Skin epidermis (tissue), 12 donors: ENCODE results near the gene CFAP299.
"Not testable (repeated sequence)": the region's sequence is repeated elsewhere in the genome, so short reads cannot be mapped to it uniquely, and the experiment has no call there.

ENCODE experiments used
- H3K27ac ChIP-seq, 21 experiments: fragments of 200-600 bp; sonication (generic) in 11 of 21; one replicate each; pipeline ENCODE4 v1.5.0; 2020; ENCODE audit warnings: mild to moderate bottlenecking in 3 of 21, inconsistent platforms in 2 of 21, moderate library complexity in 2 of 21
- H3K4me3 ChIP-seq, 7 experiments: fragments of 200-600 bp; sonication (generic) in 2 of 7; one replicate each; pipeline ENCODE4 v1.5.0; 2020; ENCODE audit warnings: inconsistent platforms in 2 of 7, mild to moderate bottlenecking in 2 of 7, moderate library complexity in 1 of 7

The CFAP299 gene

DNA sequence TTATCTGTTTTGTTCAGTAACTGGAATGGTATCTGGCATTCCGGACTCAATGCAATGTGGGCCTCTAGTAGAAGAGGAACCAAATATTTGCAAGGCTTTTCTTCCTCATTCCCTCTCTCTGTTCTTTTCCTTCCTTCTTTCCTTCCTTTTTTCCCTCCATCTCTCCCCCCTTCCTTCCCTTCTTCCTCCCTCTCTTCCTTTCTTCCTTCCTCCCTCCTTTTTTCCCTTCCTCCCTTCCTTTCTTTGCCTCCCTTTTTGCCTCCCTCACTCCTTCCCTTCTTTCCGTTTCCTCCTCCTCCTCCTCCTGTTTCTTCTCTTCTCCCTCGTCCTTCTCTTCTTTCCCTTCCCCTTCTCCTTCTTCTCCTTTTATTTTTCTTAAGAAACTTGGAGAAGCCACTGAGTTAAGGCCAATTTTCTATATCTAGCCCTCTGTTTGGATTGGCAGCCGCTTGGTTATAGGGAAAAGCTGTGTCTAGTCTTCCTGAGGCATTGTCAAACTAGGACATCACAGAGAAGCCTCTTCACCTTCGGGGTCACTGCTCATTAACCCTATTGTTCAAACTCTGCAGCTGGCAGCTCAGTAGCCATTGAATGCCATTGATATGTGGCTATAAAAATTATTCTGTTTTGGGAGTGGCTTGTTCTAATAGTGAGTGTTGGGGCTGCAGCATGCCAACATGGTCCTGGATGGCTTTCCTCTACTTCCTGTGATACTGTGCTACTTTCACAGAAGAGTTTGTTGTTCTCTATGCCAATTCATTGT is 95.9 kb downstream of the CFAP299 start:
- H3K4me3 ChIP-seq: no peak overlapping the region
- H3K27ac ChIP-seq: no peak overlapping the region

DNA sequence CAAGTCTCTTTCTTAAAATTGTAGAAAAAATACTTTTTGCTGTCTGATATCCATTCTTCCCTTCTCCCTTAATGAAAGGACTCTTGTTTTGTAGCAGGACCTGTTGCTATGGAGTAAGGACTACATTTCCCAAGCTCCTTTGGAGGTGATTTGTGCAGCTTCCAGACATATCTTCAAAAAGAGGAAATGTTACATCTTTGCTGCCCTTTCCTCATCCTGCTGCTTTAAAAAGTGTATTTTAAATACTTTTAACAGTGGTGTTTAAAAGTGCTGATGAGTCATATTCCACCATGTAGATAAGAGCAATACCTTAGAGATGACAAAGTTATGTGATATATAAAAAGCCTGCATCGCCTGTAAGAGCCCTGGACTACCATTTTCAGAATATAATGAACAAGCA is 98.7 kb downstream of the CFAP299 start:
- Histone ChIP-seq H3K27ac (no peak overlapping the region), H3K4me3 (no peak overlapping the region)

DNA sequence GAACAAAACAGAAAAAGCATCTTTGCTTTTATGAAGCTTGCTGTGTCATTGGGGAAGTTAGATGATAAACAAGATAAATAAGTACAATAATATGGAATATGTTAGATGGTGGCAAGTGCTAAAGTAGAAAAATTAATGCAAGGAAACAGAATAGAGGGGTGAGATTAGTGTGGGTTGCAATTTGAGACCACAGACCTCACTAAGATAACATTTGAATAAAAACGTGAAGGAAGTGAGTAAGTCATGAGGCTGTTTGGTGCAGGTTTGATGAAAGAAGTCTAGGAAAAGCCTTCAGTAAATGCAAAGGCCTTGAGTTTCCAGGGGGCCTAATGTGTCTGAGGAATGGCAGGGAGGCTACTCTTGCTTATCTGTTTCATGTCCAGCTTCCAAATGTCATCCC is 102.5 kb downstream of the CFAP299 start:
- Histone ChIP-seq H3K4me3 (no peak overlapping the region), H3K27ac (no peak overlapping the region)

DNA sequence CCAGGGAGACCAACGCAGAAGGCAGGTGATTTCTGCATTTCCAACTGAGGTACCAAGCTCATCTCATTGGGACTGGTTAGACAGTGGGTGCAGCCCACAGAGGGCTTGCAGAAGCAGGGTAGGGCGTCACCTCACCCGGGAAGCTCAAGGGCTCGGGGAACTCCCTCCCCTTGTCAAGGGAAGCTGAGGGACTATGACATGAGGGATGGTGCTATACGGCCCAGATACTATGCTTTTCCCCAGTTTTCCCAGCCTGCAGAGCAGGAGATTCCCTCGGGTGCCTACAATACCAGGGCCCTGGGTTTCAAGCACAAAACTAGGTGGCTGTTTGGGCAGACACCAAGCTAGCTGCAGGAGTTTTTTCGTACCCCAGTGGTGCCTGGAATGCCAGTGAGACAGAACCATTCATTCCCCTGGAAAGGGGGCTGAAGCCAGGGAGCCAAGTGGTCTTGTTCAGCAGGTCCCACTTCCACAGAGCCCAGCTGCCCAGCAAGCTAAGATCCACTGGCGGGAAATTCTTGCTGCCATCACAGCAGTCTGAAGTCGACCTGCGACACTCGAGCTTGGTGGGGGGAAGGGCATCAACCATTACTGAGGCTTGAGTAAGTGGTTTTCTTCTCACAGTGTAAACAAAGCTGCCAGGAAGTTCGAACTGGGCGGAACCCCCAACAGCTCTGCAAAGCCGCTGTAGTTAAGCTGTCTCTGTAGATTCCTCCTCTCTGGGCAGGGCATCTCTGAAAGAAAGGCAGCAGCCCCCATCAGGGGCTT is 103.9 kb downstream of the CFAP299 start:
- H3K27ac ChIP-seq: peak overlapping the region in 3 of 21 experiments; percentile 26 to 64 (median 39)
- not testable (repeated sequence) for H3K4me3 ChIP-seq

DNA sequence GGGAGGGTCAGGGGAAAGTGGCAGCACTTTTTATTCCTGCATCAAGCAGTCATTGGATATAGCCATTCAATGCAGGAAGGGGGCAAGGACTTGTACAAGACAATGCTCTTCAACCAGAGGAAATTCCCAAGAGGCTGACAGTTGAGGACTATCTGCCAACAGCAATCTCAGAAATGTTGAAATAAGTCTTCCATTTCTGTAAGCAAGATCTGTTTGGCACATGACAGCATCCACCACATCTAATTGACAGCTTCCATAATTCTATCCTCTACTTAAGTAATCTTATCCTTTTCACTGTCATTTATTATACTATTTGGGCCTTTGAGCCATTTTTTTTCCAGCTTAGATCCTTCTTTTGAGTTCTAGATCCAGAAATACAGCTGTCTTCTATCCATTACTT is 110.7 kb downstream of the CFAP299 start:
- H3K4me3 ChIP-seq: no peak overlapping the region
- no peak overlapping the region for H3K27ac ChIP-seq

DNA sequence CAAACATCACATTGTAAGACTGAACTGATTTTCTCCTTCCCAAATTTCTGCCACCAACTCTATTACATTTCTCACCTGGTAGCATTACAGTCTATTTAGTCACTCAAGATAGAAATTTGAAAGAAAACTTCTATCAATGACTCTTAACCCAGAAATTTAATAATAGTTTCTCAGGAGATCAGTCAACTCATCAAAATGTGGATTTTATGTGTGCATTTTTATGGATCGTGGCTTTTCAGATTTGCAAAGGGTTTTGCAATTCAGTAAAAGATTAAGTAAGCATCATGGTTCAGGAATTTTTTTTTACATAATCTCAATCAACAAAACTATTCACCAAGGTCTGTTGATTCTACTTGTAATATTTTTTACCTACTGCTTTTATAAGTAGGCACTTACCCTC is 111.1 kb downstream of the CFAP299 start:
- Histone ChIP-seq H3K4me3 (no peak overlapping the region), H3K27ac (no peak overlapping the region)

DNA sequence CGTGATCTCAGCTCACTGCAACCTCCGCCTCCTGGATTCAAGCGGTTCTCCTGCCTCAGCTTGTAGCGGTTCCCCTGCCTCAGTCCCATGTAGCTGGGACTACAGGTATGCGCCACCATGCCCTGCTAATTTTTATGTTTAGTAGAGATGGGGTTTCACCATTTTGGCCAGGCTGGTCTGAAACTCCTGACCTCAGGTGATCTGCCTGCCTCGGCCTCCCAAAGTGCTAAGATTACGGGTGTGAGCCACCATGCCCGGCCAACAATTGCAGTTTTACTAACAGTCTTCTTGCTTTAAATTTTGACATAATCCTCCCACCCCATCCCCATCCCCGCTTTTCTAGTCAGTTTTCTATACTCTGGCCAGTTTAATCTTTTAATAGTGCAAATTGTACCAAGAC is 112.0 kb downstream of the CFAP299 start:
- no peak overlapping the region for H3K4me3 ChIP-seq

DNA sequence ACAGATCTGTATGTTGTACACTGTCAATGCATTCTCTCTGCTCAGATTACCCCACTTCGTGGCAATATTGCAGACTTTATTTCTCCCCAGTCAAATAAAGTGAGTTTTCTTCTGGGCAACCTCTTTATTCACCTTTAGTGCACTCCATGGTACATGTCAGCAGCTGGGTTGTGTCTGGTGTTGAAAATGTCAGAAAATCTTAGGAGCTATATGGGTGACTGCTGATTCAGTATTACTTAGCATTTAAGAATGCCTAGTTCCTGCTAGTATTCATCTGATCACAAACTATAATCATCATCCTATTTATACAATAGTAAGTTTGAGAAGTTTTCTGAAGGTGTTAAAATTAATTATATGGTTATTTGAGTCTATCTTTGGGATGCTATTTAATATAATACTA is 112.5 kb downstream of the CFAP299 start:
- no peak overlapping the region for H3K27ac ChIP-seq
- no peak overlapping the region for H3K4me3 ChIP-seq

More for the DNA sequence above, 112.0 kb downstream of the CFAP299 start:
- H3K27ac ChIP-seq: no peak overlapping the region

DNA sequence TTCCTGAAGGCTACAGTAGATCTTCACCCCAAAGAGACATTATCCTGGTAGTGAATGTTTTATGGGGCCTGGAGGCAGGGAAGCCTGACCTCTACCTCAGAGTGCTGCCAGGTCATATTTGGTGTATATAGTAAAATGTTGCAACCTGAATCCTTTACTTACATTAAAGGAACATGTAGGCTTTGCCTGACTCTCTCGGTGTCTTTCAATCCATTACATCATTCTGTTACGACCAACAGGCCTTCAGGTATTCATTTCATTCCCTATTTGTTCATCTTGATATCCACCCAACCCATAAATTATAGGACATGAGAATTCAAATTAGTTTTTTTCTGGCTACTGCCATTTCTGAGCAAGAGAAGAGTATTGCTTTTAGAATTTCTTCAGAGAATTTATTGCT is 116.5 kb downstream of the CFAP299 start:
- no peak overlapping the region for H3K27ac ChIP-seq
- H3K4me3 ChIP-seq: no peak overlapping the region

DNA sequence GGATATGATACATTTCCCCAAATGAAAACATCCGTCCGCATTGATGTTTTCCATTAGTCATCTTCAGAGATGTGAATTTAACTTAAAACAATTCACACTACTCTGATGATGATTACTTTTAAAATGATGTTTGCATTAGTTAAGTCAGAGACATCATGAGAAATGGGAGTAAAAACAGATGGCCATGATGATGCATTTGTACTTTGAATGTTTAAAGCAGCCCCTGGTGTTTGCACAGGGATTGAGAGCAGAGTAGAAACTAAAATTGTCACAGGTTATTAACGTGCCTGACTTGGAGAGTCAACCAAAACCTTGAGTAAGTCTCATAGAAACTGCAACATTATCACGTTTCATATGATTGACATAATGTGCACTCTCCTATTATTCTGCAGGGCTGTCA is 117.2 kb downstream of the CFAP299 start:
- Histone ChIP-seq H3K27ac (no peak overlapping the region), H3K4me3 (no peak overlapping the region)

DNA sequence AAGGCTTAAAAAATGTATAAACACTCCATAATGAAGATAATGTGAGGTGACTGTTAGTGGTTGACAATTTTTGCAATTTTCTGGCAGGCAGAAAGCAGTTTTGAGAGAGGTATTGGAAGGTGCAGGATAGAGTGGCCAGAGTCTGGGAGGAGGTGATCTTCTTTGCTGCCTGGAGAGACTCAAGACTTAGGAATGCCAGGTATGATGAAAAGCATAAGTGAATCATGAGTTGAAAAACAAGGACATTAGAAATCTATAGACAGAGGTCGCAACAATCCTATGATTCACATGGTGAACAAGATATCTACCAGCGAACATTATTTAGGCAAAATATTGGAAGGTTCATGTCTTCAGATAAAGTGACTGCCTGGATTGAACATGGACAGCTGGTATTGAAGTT is 118.5 kb downstream of the CFAP299 start:
- H3K4me3 ChIP-seq: no peak overlapping the region
- no peak overlapping the region for H3K27ac ChIP-seq

DNA sequence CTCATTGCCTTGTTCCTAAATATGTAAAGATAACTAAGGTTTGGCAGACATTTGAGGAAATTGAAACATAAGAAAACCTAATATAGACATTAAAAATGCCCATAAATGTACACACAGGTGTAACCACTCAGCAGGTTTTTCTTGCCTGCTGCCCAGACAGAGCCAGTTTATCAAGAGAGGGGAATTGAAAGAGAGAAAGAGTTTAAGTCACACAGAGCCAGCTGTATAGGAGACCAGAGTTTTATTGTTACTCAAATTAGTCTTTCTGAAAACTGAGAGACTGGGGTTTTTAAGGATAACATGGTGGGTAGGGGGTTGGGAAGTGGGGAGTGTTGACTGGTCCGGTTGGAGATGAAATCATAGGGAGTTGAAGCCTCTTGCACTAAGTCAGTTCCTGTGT is 119.0 kb downstream of the CFAP299 start:
- Histone ChIP-seq H3K27ac (no peak overlapping the region), H3K4me3 (no peak overlapping the region)

DNA sequence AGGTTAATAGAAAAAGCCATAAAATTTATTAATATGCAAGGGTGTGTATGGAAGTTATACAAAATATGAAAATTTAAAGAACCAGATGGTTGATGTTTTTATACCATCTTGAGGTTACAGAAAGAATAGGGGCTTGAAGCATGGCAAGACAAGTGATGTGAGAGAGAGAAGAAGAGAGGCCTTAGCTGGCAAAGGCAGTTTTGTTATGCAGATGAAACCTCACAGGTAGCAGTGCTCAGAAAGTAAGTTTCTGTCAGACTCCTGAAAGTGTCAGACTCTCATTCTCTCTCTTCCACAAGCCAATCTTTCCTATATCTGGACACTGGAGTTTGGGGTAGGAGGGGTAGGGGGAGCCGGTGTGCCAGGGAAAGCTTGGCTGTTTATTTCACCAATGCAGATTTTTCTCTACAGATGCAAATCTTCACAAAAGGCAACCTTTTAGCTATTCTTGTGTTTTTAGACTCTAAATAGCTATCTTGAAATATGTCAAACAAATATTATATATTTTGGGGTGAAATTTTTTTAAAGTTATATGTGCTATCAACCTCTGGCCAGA is 124.5 kb downstream of the CFAP299 start:
- Histone ChIP-seq H3K27ac (no peak overlapping the region), H3K4me3 (no peak overlapping the region)

DNA sequence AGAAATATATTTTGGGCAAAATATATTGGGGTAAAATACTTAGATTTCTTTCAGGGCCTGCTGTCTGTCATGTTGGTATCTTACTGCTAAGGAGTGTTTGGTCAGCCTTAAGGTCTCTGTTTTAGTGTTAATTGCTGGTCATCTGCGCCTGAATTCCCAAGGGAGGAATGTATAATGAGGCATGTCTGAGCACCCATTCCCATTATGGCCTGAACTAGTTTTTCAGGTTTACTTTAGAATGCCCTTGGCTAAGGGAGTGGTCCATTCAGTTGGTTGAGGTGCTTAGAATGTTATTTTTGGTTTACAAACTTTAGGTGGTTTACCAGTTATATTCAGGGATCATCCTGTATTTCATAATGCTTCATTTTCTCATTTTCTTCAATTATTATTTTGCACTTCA is 125.9 kb downstream of the CFAP299 start:
- Histone ChIP-seq H3K4me3 (no peak overlapping the region), H3K27ac (no peak overlapping the region)

DNA sequence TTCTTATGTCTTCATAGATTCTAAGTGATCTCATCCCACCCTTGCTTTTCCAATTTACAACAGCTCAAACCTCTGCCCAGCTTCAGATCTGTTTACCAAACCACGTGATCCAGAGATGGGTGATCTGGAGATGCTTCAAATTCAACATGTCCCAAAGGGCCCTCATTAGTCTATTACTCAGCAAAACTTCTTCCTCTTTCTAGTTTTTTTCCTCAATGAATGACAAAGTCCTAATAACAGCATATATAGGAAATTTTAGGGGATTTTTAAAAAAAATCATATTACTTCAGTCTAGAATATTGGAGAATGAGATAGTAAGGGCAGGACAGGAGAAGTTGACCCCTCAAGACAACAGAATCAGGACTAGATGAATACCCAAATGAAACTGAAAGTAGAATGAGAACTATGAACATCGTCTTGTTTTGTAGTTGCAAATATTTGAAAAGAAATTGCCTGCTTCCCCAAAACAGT is 127.1 kb downstream of the CFAP299 start:
- peak overlapping the region in 2 of 21 experiments; percentile 47 to 52 for H3K27ac ChIP-seq
- H3K4me3 ChIP-seq: no peak overlapping the region

DNA sequence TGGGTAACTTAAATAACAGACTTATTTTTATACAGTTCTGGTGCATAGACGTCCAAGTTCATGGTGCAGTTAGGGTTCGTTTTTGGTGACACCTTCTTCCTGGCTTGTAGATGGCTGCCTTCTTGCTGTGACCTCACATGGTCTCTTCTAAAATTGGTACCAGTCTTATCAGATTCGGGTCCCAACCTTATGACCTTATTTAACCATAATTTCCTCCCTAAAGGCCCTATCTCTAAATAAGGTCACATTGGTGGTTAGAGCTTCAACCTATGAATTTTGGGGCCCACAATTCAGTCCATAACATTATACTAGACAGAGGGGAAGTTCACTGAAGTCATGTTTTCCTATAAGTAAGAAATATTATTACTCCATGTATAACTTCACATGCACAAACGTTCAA is 128.0 kb downstream of the CFAP299 start:
- H3K27ac ChIP-seq: peak overlapping the region in 1 of 21 experiments; percentile 52
- H3K4me3 ChIP-seq: no peak overlapping the region

DNA sequence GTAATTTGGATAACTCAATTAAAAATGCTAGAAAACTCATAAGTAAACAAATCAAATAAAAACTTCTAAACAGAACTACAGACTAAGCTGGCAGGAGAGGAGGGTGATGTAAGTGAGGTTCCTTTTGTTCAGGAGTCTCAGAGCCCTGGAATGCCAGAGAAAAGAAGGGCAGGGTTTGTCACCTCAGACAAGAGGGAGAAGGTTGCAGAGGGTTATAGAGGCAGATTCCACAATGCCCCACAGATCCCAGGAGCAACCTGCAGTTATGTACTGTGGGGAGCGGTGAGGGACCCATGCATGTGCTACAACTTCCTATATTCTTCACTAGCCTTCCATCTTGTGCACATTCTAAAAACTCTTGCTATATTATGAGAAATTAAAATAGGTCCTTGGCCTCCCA is 129.7 kb downstream of the CFAP299 start:
- no peak overlapping the region for H3K27ac ChIP-seq
- no peak overlapping the region for H3K4me3 ChIP-seq

DNA sequence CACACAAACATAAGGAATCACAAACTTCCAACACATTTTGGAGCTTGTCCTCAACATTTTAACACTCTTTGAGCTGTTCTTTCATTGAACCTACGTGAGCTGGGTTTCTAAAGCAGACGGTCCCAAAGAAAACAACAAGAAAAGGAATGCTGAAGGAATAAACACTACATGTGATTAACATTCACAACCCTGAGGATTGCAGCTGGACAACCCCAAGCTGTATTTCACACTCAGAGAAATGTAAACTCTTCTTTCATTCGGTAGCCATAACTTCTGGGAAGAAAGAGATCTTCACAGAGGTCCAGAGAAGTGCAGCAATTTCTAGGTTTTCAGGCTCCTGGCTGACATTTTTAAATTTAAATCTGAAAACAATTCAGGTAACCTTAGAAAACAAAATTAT is 130.2 kb downstream of the CFAP299 start:
- no peak overlapping the region for H3K27ac ChIP-seq
- H3K4me3 ChIP-seq: no peak overlapping the region

DNA sequence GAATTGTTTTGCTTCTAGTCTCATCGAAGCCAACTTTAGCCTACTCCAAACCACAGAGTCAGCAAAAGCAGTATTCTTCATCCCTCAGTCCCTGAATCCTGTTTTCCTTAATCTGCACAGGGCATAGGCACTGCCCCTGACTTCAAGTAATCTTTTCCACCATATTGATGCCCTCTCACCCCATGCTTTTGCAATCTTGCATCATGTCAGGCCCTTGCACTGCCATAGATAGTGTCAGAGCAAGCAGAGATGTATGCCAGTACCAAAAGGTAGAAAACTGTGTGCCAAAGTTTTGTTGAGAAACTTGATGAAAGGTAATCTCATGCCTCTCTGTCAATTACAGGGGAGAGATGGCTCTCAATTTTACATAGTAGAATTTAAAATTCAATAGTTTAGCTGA is 131.1 kb downstream of the CFAP299 start:
- no peak overlapping the region for H3K4me3 ChIP-seq
- no peak overlapping the region for H3K27ac ChIP-seq

DNA sequence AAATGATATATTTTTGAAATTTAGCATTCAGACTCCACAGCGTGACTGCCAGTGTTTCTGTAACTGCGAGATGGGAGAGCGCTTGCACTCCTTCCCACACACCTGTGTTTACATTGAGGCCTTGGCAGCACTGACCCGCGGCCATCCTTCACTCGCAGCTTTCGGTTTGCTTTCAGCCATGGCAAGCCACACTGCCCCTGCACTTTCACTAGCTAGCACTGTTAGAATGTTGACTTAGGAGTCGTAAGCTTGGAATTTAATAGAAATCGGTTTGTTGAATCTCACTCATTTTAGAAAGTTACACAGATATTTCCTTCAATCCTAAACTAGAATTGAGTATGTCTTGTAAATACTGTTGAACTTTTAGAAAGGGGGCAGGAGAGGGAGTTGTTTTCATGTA is 136.2 kb downstream of the CFAP299 start:
- H3K4me3 ChIP-seq: no peak overlapping the region
- H3K27ac ChIP-seq: no peak overlapping the region

DNA sequence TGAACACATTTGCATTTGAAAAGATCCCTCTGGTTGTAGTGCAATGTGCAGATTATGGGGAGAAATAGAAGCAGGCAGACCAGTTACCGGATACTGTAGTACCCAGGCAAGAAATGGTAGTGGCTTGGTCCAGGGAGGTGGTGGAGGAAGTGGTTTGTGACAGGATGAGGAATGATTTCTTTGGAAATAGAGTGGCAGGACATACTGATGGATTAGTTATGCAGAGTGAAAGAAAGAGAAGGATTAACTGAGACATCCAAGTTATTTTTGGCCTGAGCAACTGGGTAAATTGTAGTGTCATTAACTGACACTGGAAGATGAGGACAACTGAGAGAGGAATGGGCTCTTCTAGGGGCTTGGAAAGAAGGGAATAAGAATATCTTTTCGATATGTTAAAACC is 139.7 kb downstream of the CFAP299 start:
- no peak overlapping the region for H3K4me3 ChIP-seq
- no peak overlapping the region for H3K27ac ChIP-seq
